ENCODE measurements around the gene NECAB3.
A peak's percentile ranks its signal among the peaks of the same experiment; 100 is the strongest.

Gene NECAB3

DNA sequence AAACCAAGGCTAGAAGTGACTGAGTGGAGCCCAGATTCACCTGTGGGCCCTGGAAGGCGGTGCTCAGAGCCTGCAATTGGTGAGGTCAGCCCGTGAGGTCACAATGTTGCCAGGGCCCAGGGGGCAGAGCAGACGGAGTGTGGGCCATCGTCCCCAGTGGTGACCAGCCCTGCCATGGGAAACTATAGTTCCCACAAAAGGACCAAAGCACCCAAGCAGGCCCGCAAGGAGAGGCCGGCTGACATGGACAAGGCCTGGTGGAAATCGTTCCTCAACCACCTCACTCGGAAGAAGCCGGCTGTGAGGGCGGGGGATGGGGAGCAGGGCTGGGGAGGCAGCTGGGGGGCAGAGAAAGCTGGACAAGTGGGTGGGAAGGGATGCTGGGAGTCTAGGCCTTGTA, 12.1 kb downstream of the NECAB3 start, which contains the start of gene C20orf144:
Gene C20orf144 (plus strand): TSS at position 156 of the 400 bp plus-strand sequence. CDS start 19 bp downstream, at position 175.
- Histone ChIP-seq H3K4me1 (ENCODE audit: control insufficient read depth, insufficient read depth, low read length, unreplicated experiment) (peaks cover 18% of the 10 kb centered on the region), H3K79me2 (ENCODE audit: control insufficient read depth, insufficient read depth, low read length, unreplicated experiment) (no peaks in the 10 kb centered on the region), H2AFZ (ENCODE audit: low read length, unreplicated experiment) (peak within 1 kb of the TSS; percentile 63)

DNA sequence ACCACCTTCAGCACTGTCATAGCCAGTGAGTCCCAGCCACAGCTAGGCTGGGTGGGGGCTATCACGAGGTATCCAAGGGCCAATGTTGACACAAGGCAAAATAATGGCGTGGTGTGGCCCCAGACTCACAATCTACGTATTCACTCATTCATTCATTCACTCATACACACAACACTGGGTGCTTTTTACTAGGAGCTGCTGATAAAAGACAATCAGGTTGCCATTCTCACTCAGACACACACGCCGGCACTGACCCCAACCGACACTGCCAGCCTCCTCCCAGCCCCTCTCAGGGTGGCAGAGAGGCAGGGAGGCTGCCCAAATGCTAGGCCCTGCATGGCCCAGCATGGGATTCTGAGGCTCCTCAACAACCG, 13.6 kb downstream of the NECAB3 start:
- H3K36me3 ChIP-seq (ENCODE audit: insufficient read depth, low read length) = no peaks in the 10 kb centered on the region
- H3K79me2 ChIP-seq (ENCODE audit: control insufficient read depth, insufficient read depth, low read length, unreplicated experiment) = no peaks in the 10 kb centered on the region
- peaks cover 12% of the 10 kb centered on the region for H3K4me1 ChIP-seq (ENCODE audit: control insufficient read depth, insufficient read depth, low read length, unreplicated experiment)
- H3K27ac ChIP-seq (ENCODE audit: low read depth, low read length) = no peak overlapping the region
- H3K4me3 ChIP-seq (ENCODE audit: low read depth, low read length) = no peak overlapping the region
- H2AFZ ChIP-seq (ENCODE audit: low read length, unreplicated experiment) = no peak overlapping the region
- no peaks in the 10 kb centered on the region for H3K27me3 ChIP-seq (ENCODE audit: insufficient read depth, low read length)

More for the DNA sequence above, 12.1 kb downstream of the NECAB3 start, which contains the start of gene C20orf144:
- peak within 1 kb of the TSS; percentile 63; the same call in 1 of the 2 replicates for H3K27ac ChIP-seq (ENCODE audit: low read depth, low read length)
- peak within 1 kb of the TSS; percentile 93 for H3K4me3 ChIP-seq (ENCODE audit: low read depth, low read length)
- H3K27me3 ChIP-seq (ENCODE audit: insufficient read depth, low read length) = no peaks in the 10 kb centered on the region
- no peaks in the 10 kb centered on the region for H3K36me3 ChIP-seq (ENCODE audit: insufficient read depth, low read length)

DNA sequence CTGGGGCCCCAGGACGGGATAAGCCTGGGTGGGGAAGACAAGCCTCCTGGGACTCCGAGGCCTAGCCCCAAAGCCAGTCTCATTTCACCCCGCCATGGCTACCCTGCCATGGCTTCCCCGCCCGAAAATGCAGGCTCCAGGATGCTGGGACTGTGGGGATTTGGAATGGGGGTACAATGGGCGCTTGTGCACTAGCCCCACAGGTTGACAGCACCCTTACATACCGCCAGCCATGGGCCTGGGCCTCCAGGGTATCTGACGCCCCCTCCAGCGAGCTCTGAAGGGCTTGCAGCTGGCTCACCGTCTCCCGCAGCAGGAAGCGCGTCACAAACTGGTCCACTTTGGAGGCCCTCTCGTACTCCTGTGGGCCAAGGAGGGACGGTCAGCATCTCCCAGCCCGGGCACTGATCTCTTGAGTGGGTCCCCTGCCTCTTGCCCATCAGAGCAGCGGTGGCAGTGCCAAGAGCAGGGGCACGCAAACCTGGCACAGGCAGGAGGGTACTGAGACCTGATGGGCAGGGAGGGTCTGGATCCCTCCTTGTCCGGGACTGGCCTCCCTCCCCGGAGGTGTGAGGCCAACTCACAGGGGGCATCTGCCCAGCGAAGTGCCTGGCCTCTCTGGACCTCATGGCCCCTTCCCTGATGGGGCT, 14.1 kb downstream of the NECAB3 start:
- Histone ChIP-seq H2AFZ (ENCODE audit: low read length, unreplicated experiment) (no peak overlapping the region), H3K27ac (ENCODE audit: low read depth, low read length) (no peak overlapping the region), H3K4me1 (ENCODE audit: control insufficient read depth, insufficient read depth, low read length, unreplicated experiment) (peaks cover 12% of the 10 kb centered on the region), H3K4me3 (ENCODE audit: low read depth, low read length) (no peak overlapping the region), H3K36me3 (ENCODE audit: insufficient read depth, low read length) (no peaks in the 10 kb centered on the region), H3K79me2 (ENCODE audit: control insufficient read depth, insufficient read depth, low read length, unreplicated experiment) (no peaks in the 10 kb centered on the region), H3K27me3 (ENCODE audit: insufficient read depth, low read length) (no peaks in the 10 kb centered on the region)

DNA sequence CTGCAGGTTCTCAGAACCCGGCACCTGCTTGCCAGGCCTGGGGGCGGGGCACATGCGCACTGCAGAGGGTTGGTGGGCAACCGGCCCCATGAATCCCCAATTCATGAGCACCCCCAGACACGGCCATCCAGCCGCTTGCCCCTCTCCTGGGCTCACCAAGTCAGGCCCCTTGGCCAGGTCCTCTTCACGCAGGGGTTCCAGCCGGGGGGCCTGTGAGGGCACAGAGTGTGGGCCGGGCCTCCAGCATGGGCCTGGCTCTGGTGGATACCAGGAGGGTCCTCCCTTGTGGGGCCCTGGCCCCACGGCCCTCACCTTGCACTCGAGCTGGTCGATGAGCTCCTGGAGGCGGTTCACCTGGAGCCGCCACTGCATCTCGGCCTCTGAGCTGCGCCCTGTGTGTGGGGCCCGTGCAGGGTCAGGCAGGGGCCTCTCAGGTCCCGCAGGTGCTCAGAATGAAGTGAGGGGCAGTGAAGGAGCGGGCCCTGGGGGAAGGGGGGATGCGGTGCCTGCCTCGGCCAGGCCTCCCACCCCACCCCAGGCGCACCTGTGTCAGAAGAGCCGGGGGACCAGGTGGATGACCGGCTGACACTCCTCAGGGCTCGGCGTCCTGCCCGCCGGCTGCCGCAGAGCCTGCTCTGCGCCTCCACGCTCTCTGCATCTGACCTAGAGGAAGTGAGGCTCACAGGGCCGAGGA, 14.7 kb downstream of the NECAB3 start:
- Histone ChIP-seq H3K4me1 (ENCODE audit: control insufficient read depth, insufficient read depth, low read length, unreplicated experiment) (peaks cover 12% of the 10 kb centered on the region), H3K36me3 (ENCODE audit: insufficient read depth, low read length) (no peaks in the 10 kb centered on the region), H2AFZ (ENCODE audit: low read length, unreplicated experiment) (no peak overlapping the region), H3K4me3 (ENCODE audit: low read depth, low read length) (no peak overlapping the region), H3K27me3 (ENCODE audit: insufficient read depth, low read length) (no peaks in the 10 kb centered on the region), H3K79me2 (ENCODE audit: control insufficient read depth, insufficient read depth, low read length, unreplicated experiment) (no peaks in the 10 kb centered on the region), H3K27ac (ENCODE audit: low read depth, low read length) (no peak overlapping the region)

DNA sequence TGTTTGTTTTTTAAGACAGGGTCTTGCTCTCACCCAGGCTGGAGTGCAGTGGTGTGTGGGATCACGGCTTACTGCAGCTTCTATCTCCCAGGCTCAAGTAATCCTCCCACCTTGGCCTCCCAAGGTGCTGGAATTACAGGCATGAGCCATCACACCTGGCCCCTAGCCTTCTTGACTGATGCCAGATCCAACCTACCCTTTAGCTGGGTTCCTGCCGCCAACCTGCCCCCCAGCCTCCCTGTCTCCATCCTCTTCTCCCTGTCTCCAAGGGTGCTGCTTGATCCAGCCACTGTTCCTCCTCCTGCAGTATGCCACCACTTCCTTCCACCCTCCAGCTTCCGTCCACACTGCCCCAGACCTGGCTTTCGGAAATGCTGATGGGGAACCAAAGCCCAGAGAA, 15.3 kb downstream of the NECAB3 start:
- Histone ChIP-seq H3K27ac (ENCODE audit: low read depth, low read length) (no peak overlapping the region), H2AFZ (ENCODE audit: low read length, unreplicated experiment) (no peak overlapping the region), H3K36me3 (ENCODE audit: insufficient read depth, low read length) (no peaks in the 10 kb centered on the region), H3K27me3 (ENCODE audit: insufficient read depth, low read length) (no peaks in the 10 kb centered on the region), H3K4me3 (ENCODE audit: low read depth, low read length) (no peak overlapping the region), H3K4me1 (ENCODE audit: control insufficient read depth, insufficient read depth, low read length, unreplicated experiment) (peaks cover 6% of the 10 kb centered on the region), H3K79me2 (ENCODE audit: control insufficient read depth, insufficient read depth, low read length, unreplicated experiment) (no peaks in the 10 kb centered on the region)

DNA sequence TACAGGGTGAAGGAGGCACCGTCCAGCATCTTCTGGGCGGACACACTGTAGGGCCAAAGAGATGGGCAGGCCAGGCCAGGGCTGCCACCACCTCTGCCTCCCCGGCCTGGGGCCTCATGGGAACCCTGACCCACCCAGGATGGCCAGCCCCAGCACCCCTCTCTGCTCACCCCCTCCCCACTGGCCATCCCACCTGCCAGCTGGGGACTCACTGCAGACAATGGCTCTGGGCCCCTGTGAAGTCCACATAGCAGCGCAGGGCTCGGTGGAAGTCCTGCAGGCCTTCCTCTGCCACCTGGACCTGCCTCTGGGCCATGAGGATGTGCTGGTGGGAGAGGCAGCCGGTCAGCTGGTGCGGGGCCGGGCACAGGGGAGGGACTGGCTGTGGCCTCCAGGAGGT, 15.7 kb downstream of the NECAB3 start:
- no peaks in the 10 kb centered on the region for H3K36me3 ChIP-seq (ENCODE audit: insufficient read depth, low read length)
- H3K79me2 ChIP-seq (ENCODE audit: control insufficient read depth, insufficient read depth, low read length, unreplicated experiment) = no peaks in the 10 kb centered on the region
- H3K27ac ChIP-seq (ENCODE audit: low read depth, low read length) = no peak overlapping the region
- peaks cover 4% of the 10 kb centered on the region for H3K4me1 ChIP-seq (ENCODE audit: control insufficient read depth, insufficient read depth, low read length, unreplicated experiment)
- H3K4me3 ChIP-seq (ENCODE audit: low read depth, low read length) = no peak overlapping the region
- H2AFZ ChIP-seq (ENCODE audit: low read length, unreplicated experiment) = no peak overlapping the region
- H3K27me3 ChIP-seq (ENCODE audit: insufficient read depth, low read length) = no peaks in the 10 kb centered on the region

DNA sequence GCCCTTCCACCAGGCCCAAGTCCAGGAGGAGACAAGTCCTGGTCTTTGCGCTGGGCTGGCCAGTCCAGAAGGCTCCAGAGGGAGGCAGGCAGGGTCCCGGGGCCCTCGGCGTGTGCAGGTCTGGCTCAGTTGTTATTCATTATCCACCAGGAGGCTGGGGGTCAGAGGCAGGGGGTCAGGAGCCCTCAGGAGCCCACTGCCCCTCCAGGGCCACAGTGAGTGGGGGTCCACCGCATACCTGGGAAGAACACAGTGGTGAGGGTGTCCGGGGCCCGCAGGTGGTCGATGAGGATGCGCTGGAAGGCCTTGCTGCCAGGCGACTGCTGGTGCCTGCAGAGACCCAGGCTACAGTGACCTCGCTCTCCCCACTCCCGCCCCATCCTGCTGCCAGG, 16.5 kb downstream of the NECAB3 start:
- H3K27me3 ChIP-seq (ENCODE audit: insufficient read depth, low read length) = no peaks in the 10 kb centered on the region
- H3K4me3 ChIP-seq (ENCODE audit: low read depth, low read length) = no peak overlapping the region
- H3K36me3 ChIP-seq (ENCODE audit: insufficient read depth, low read length) = no peaks in the 10 kb centered on the region
- no peak overlapping the region for H3K27ac ChIP-seq (ENCODE audit: low read depth, low read length)
- no peak overlapping the region for H2AFZ ChIP-seq (ENCODE audit: low read length, unreplicated experiment)
- H3K79me2 ChIP-seq (ENCODE audit: control insufficient read depth, insufficient read depth, low read length, unreplicated experiment) = no peaks in the 10 kb centered on the region
- H3K4me1 ChIP-seq (ENCODE audit: control insufficient read depth, insufficient read depth, low read length, unreplicated experiment) = peaks cover under 1% of the 10 kb centered on the region

DNA sequence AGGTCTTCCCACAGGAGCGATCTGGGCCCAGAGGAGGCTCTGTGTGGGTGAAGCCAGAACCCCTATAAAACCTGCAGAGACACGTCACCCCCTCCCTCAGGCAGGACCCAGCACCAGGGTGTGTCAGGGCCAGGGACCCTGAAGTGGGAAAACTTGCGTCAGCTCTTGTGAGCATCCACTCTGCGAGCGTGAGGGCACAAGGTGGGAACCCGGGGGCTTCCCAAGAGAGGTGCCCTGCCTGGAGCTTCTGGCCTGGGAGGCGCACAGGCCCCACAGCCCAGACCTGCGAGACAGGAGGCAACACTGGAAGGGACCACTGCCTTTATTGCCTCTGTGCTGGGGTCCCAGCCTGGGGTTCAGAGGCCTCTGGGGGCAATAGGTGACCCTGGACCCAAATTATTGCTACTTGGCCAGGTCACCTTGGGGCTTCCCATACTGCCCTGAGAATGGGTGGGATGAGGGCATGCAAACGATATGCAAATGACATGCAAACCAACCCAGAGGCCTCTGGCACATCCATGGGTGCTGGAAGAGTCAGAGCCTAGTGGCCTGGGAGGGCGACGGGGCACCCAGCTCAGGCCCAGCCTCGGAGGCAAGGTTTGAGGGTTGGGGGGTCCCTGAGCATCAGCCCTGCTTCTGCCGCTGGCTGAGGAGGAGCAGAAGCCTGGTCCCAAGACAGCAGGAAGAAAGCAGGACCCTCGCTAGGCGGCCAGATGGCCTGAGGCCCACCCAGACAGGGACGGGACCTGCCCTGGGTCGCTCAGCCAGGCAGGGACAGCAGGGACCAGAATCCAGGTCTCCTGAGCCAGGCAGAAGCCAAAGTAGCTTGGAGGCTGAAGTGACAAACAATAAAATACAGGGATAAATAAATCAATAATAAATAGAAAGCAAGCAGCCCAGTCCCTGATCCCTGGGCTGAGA, 17.2 kb downstream of the NECAB3 start:
- H3K4me3 ChIP-seq (ENCODE audit: low read depth, low read length) = no peak overlapping the region
- H3K4me1 ChIP-seq (ENCODE audit: control insufficient read depth, insufficient read depth, low read length, unreplicated experiment) = no peaks in the 10 kb centered on the region
- H3K36me3 ChIP-seq (ENCODE audit: insufficient read depth, low read length) = no peaks in the 10 kb centered on the region
- no peaks in the 10 kb centered on the region for H3K27me3 ChIP-seq (ENCODE audit: insufficient read depth, low read length)
- no peak overlapping the region for H2AFZ ChIP-seq (ENCODE audit: low read length, unreplicated experiment)
- H3K79me2 ChIP-seq (ENCODE audit: control insufficient read depth, insufficient read depth, low read length, unreplicated experiment) = no peaks in the 10 kb centered on the region
- H3K27ac ChIP-seq (ENCODE audit: low read depth, low read length) = no peak overlapping the region

DNA sequence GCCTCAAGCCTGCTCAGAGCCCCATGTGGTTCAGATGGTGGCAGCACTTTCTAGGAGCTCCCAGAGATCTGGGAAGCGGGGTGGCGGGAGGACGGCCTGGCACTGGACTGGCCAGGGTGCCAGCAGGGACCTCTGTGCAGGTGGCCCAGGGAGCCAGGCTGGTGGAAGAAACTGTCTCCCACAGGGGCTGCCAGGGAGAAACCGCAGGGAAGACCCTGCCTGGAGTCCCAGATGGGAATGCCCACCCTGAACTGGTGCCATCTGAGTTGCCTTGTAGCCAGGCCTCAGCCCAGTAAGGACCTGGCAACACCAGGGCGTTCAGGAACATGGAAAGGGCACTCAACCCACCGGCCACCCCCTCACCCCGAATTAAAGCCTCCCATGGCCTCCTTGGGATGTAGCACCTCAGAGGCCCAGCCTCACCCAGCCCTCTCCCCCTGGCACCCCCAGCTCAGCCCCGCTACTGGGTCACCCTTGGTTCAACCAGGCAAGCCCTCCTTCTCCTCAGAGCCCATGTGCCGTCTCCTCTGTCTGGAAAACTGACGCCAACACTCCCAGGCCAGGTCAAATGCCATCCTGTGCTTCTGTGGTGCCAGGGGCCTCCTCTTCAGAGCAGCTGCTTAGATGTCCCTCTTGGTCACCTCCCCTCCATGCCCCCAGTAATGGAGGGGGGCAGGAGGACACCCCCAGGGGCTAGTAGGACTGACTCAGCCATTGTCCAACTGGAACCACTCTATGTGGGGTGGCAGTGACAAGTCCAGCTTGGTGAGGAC, 18.0 kb downstream of the NECAB3 start:
- Histone ChIP-seq H3K27me3 (ENCODE audit: insufficient read depth, low read length) (no peaks in the 10 kb centered on the region), H3K27ac (ENCODE audit: low read depth, low read length) (no peak overlapping the region), H3K4me1 (ENCODE audit: control insufficient read depth, insufficient read depth, low read length, unreplicated experiment) (no peaks in the 10 kb centered on the region), H3K36me3 (ENCODE audit: insufficient read depth, low read length) (no peaks in the 10 kb centered on the region), H2AFZ (ENCODE audit: low read length, unreplicated experiment) (no peak overlapping the region), H3K79me2 (ENCODE audit: control insufficient read depth, insufficient read depth, low read length, unreplicated experiment) (no peaks in the 10 kb centered on the region), H3K4me3 (ENCODE audit: low read depth, low read length) (no peak overlapping the region)

DNA sequence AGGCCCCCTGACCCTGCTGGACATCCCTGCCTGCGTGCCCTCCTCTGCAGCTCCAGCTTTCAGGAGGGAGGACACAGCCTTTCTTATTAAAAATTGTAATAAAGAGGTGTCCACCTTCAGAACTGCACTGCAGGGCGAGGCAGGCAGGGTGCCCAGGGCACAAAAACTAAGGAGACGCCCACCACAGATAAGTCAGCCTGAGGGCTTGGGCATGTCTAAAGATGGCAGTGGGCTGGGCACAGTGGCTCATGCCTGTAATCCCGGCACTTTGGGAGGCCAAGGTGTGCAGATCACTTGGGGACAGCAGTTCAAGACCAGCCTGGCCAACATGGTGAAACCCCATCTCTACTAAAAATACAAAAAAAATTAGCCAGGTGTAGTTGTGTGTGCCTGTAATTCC, 19.1 kb downstream of the NECAB3 start:
- Histone ChIP-seq H3K4me3 (ENCODE audit: low read depth, low read length) (no peak overlapping the region), H3K79me2 (ENCODE audit: control insufficient read depth, insufficient read depth, low read length, unreplicated experiment) (no peaks in the 10 kb centered on the region), H3K4me1 (ENCODE audit: control insufficient read depth, insufficient read depth, low read length, unreplicated experiment) (no peaks in the 10 kb centered on the region), H2AFZ (ENCODE audit: low read length, unreplicated experiment) (no peak overlapping the region), H3K27me3 (ENCODE audit: insufficient read depth, low read length) (no peaks in the 10 kb centered on the region), H3K27ac (ENCODE audit: low read depth, low read length) (no peak overlapping the region), H3K36me3 (ENCODE audit: insufficient read depth, low read length) (no peaks in the 10 kb centered on the region)

All from ACC112 (cell line).